Osteocyte (in vitro differentiated cells): ENCODE measurements around the gene CDC73. TPM values are rescaled to one million over a fixed set of nuclear protein-coding genes. Genes with fewer than 3 reads are reported as not detected.

Experiments
- DNase-seq: peaks from one replicate; pipeline ENCODE4 v3.0.0; 2021; ENCODE audit warnings: mixed read lengths; ENCODE audit not compliant: unreplicated experiment; ENCODE audit errors: extremely low spot score
- H3K27ac Mint-ChIP-seq: one replicate; pipeline ENCODE4 v1.8.0; 2021; ENCODE audit warnings: mild to moderate bottlenecking, mixed read lengths; ENCODE audit not compliant: unreplicated experiment
- H3K27me3 Mint-ChIP-seq: one replicate; pipeline ENCODE4 v1.8.0; 2021; ENCODE audit warnings: mixed read lengths; ENCODE audit not compliant: unreplicated experiment
- H3K36me3 Mint-ChIP-seq: one replicate; pipeline ENCODE4 v1.8.0; 2021; ENCODE audit warnings: mixed read lengths; ENCODE audit not compliant: unreplicated experiment
- H3K4me1 Mint-ChIP-seq: one replicate; pipeline ENCODE4 v1.8.0; 2021; ENCODE audit warnings: mixed read lengths; ENCODE audit not compliant: unreplicated experiment
- H3K4me3 Mint-ChIP-seq: one replicate; pipeline ENCODE4 v1.8.0; 2021; ENCODE audit warnings: mild to moderate bottlenecking, moderate library complexity, mixed read lengths; ENCODE audit not compliant: unreplicated experiment
- H3K9me3 Mint-ChIP-seq: one replicate; pipeline ENCODE4 v1.8.0; 2021; ENCODE audit warnings: mixed read lengths; ENCODE audit not compliant: unreplicated experiment
- microRNA-seq: library from miRNA; unstranded; fragments of <30 nt; microRNA quantifications from one replicate; pipeline ENCODE4 v1.1.0, GENCODE V29; 2020; ENCODE audit not compliant: unreplicated experiment
- total RNA-seq: library from RNA; stranded (reverse); gene quantifications from 2 replicates; pipeline ENCODE4 v1.2.1, GENCODE V29; 2021
- TF ChIP-seq, protein P1 (sequence below): fragments of 200-600 bp; sonication (generic); IDR thresholded peaks from 2 replicates; pipeline ENCODE4 v1.5.0; 2021; ENCODE audit warnings: antibody characterized with exemption, mild to moderate bottlenecking, moderate library complexity

CDC73 gene
- total RNA-seq, 1 donor from 2014 or later: 73.3 TPM

DNA sequence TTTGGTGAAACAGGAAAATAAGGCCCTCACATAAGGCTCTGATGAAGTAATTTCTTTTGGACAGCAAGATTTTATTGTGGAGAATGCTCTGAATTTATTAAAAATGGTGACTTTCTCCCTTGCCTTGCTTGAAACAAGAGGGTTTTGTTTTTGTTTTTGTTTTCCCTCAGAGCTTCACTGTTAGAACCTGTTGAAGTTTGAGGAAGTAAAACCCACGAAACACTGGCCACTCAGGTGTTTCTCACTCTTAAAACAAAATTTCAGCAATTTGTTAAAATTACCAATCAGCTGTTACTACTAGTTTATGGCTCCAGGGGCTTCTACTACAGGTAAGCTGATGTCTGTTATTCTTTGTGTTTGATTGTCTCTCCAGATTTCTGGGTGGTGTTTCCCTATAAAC lies 177.2 kb downstream of the CDC73 start:
- H3K4me3 Mint-ChIP-seq: no peak overlapping the region
- TF ChIP-seq, protein P1, sequence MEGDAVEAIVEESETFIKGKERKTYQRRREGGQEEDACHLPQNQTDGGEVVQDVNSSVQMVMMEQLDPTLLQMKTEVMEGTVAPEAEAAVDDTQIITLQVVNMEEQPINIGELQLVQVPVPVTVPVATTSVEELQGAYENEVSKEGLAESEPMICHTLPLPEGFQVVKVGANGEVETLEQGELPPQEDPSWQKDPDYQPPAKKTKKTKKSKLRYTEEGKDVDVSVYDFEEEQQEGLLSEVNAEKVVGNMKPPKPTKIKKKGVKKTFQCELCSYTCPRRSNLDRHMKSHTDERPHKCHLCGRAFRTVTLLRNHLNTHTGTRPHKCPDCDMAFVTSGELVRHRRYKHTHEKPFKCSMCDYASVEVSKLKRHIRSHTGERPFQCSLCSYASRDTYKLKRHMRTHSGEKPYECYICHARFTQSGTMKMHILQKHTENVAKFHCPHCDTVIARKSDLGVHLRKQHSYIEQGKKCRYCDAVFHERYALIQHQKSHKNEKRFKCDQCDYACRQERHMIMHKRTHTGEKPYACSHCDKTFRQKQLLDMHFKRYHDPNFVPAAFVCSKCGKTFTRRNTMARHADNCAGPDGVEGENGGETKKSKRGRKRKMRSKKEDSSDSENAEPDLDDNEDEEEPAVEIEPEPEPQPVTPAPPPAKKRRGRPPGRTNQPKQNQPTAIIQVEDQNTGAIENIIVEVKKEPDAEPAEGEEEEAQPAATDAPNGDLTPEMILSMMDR: no peak
- DNase-seq: no peak
- no peaks in the 10 kb centered on the region for H3K36me3 Mint-ChIP-seq
- H3K9me3 Mint-ChIP-seq: peaks cover 25% of the 10 kb centered on the region
- no peak overlapping the region for H3K27ac Mint-ChIP-seq
- H3K27me3 Mint-ChIP-seq: no peaks in the 10 kb centered on the region
- no peaks in the 10 kb centered on the region for H3K4me1 Mint-ChIP-seq

DNA sequence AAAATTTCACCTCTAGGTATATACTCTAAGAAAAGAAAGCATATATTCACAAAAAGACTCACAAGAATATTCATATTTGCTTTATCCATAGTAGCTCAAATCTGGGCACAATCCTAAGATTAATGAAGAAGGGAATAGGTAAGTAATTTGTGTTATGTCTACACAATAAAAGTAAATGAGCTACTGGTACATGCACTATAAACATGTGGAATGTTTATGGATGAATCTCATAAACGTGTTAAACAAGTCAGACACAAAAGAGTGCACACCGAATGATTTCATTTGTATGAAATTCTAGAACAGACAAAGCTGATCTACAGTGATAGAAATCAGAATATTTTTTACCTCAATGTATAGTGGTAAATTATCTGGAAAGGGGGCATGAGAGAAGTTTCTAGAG lies 179.9 kb downstream of the CDC73 start:
- no peak overlapping the region for H3K27ac Mint-ChIP-seq
- no peak overlapping the region for H3K4me3 Mint-ChIP-seq
- no peaks in the 10 kb centered on the region for H3K27me3 Mint-ChIP-seq
- TF ChIP-seq, protein P1: no peak
- H3K36me3 Mint-ChIP-seq: no peaks in the 10 kb centered on the region
- DNase-seq: no peak
- peaks cover 14% of the 10 kb centered on the region for H3K4me1 Mint-ChIP-seq
- peaks cover 19% of the 10 kb centered on the region for H3K9me3 Mint-ChIP-seq

DNA sequence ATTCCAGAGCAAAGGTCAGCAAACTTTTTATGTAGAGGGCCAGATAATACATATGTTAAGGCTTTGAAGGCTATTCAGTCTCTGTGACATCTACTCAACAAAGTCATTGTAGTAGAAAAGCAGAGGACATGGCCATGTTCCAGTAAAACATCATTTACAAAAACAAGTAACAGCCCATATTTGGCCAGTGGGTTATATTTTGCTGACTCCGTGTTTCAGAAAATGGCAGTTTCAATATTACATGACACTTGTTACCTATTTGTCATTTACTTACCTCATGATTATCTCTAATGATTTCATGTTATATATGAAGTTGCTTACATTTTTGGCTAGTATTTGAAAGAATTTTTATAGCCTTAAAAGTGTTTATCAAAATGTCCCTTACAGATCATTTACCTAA lies 182.0 kb downstream of the CDC73 start:
- Mint-ChIP-seq H3K27ac (no peak overlapping the region), H3K4me3 (no peak overlapping the region), H3K36me3 (no peaks in the 10 kb centered on the region), H3K9me3 (peaks cover 8% of the 10 kb centered on the region), H3K27me3 (no peaks in the 10 kb centered on the region), H3K4me1 (peaks cover 14% of the 10 kb centered on the region)
- TF ChIP-seq, protein P1: no peak
- DNase-seq: no peak

Small RNA genes lying within 50 kb of the gene (microRNA-seq; reads per million reads assigned to microRNA genes)
- not detected for gene MIR1278

Other genes with a start within 250 kb of the CDC73 start
- gene UCHL5, start 62.7 kb upstream of the CDC73 start, total RNA-seq: 26.7 and 34.5 TPM in 2 replicates
- 97.4 and 104 TPM in 2 replicates for gene RO60, start 62.4 kb upstream of the CDC73 start, total RNA-seq
- 22.7 and 24.3 TPM in 2 replicates for gene GLRX2, start 16.6 kb upstream of the CDC73 start, total RNA-seq
- 30.0 and 32.1 TPM in 2 replicates for gene B3GALT2, start 64.6 kb downstream of the CDC73 start, total RNA-seq